ENCODE results near the gene FNIP1.

GRCh38 chr5:131749723-131750470, 46.9 kb downstream of the FNIP1 start:
- TF ChIP-seq MAX (IDR thresholded peaks at IDR 0.05) (no peak), CTCF (IDR thresholded peaks at IDR 0.05 in 2 of 3, conservative IDR thresholded peaks at IDR 0.05 in 1 of 3; ENCODE audit: borderline replicate concordance in 1 of 3, insufficient read depth in 1 of 3, low read depth in 2 of 3, low read length in 2 of 3) (no peak), EZH2 (IDR thresholded peaks at IDR 0.05) (no peak), SIN3A (IDR thresholded peaks at IDR 0.05; ENCODE audit: low read depth) (no peak), POLR2A (IDR thresholded peaks at IDR 0.05; ENCODE audit: borderline replicate concordance, extremely low read depth, insufficient read depth, insufficient read length) (no peak), REST (IDR thresholded peaks at IDR 0.05; ENCODE audit: low read depth) (no peak), JUND (IDR thresholded peaks at IDR 0.05) (no peak), CEBPB (IDR thresholded peaks at IDR 0.05; ENCODE audit: low read depth) (no peak)

Data from HCT116 (cell line).